Upper lobe of left lung (tissue), 6 donors: ENCODE data around the gene SPTBN5. TPM values are rescaled to one million over a fixed set of nuclear protein-coding genes. Genes with fewer than 3 reads are reported as not detected.

Experiments used
- ATAC-seq, 2 donors: fragments of 200-7000 bp; cut with Tn5 transposase; one replicate each; pipeline ENCODE4 v1.9.1; 2022; ENCODE audit warnings: mild to moderate bottlenecking in 2 of 2, moderate library complexity in 2 of 2; ENCODE audit not compliant: low FRiP score in 2 of 2
- DNase-seq, 2 donors: peaks; one replicate each; pipeline ENCODE4 v3.0.0-alpha.2; 2019 to 2020
- H3K27ac ChIP-seq, 4 donors: fragments of 200-600 bp; sonication (generic); one replicate each; pipeline ENCODE4 v1.5.1; 2016 to 2019
- H3K27me3 ChIP-seq, 4 donors: fragments of 200-600 bp; sonication (generic); one replicate each; pipeline ENCODE4 v1.5.1; 2017 to 2019
- H3K36me3 ChIP-seq, 4 donors: fragments of 200-600 bp; sonication (generic); one replicate each; pipeline ENCODE4 v1.5.1; 2016 to 2019
- H3K4me1 ChIP-seq, 4 donors: fragments of 200-600 bp; sonication (generic); one replicate each; pipeline ENCODE4 v1.5.1; 2018 to 2019
- H3K4me3 ChIP-seq, 4 donors: fragments of 200-600 bp; sonication (generic); one replicate each; pipeline ENCODE4 v1.5.1; 2017 to 2019; ENCODE audit warnings: mild to moderate bottlenecking in 2 of 4, moderate library complexity in 1 of 4
- H3K9me3 ChIP-seq, 4 donors: fragments of 200-600 bp; sonication (generic); one replicate each; pipeline ENCODE4 v1.5.1; 2018 to 2019
- EP300 ChIP-seq, 4 donors: sonication (generic); formaldehyde crosslinking; IDR thresholded peaks; one replicate each; pipeline ENCODE4 v1.5.1; 2017; ENCODE audit warnings: antibody characterized with exemption in 4 of 4, control low read depth in 2 of 4
- POLR2A ChIP-seq, 4 donors: fragments of 450-650 bp; IDR thresholded peaks; one replicate each; pipeline ENCODE4 v1.5.1; 2016 to 2017; ENCODE audit warnings: antibody characterized with exemption in 4 of 4, mild to moderate bottlenecking in 2 of 4
- POLR2AphosphoS5 ChIP-seq, 2 donors: sonication (generic); formaldehyde crosslinking; IDR thresholded peaks; one replicate each; pipeline ENCODE4 v1.5.1; 2017; ENCODE audit warnings: antibody characterized with exemption in 2 of 2
- WGBS, 2 donors: methylation state at CpG; one replicate each; pipeline ENCODE4 v1.1.5; 2017 to 2018; 5-methylcytosine and 5-hydroxymethylcytosine counted together
- total RNA-seq, 6 donors: library from RNA; depleted of rRNA in 4 of 6; stranded (reverse); fragments of >200 nt in 4 of 6; gene quantifications; one replicate each; pipeline versions ENCODE4 v1.1.0 to v1.2.1, GENCODE V29; 2016 to 2021
- TF ChIP-seq, protein P1 (sequence below), 6 experiments: fragments of 450-650 bp in 4 of 6; fragments of 200-600 bp in 2 of 6; sonication (generic) in 2 of 6; IDR thresholded peaks; one replicate each; pipeline ENCODE4 v1.5.1; 2016 to 2019; ENCODE audit warnings: antibody characterized with exemption in 6 of 6
- donor health status: DM: no; HTN: no; CAD: no; lungs with moderate emphysema.
- donor health status: DM: no; HTN: yes; CAD: no; lungs with severe emphysema.

SPTBN5 gene
- total RNA-seq, 6 donors from 2014 or later: 0.20 to 9.4 (median 2.0) TPM

DNA sequence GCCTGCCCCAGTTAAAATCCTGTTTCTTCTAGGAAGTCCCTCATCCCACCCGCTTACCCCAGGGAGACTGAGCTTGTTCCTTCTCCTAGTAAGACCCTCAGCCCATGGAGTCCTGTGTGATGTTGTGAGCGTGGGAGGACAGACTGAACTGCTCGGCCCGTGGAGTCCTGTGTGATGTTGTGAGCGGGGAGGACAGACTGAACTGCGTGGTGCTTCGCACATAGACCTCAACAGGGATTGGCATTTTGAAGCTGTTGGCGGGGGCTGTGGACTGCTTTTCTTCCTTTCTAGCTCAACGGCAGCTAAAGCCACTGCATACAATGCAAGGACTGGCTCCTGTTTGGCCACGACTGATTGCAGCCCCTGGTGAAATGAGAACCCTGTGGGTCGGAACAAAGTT, 1.6 kb upstream of the SPTBN5 start:
- H3K4me3 ChIP-seq: no peak overlapping the region
- no peak for DNase-seq
- H3K9me3 ChIP-seq: no peaks in the 10 kb centered on the region
- ATAC-seq: no peak
- peak overlapping the region; percentile 36 to 80 (median 76) for H3K27ac ChIP-seq
- peaks cover 19 to 28% (median 23%) of the 10 kb centered on the region in 4 donors for H3K4me1 ChIP-seq
- no peaks in the 10 kb centered on the region for H3K27me3 ChIP-seq
- TF ChIP-seq EP300 (IDR thresholded peaks at IDR 0.05): no peak
- TF ChIP-seq POLR2AphosphoS5 (IDR thresholded peaks at IDR 0.05): no peak
- TF ChIP-seq, protein P1, sequence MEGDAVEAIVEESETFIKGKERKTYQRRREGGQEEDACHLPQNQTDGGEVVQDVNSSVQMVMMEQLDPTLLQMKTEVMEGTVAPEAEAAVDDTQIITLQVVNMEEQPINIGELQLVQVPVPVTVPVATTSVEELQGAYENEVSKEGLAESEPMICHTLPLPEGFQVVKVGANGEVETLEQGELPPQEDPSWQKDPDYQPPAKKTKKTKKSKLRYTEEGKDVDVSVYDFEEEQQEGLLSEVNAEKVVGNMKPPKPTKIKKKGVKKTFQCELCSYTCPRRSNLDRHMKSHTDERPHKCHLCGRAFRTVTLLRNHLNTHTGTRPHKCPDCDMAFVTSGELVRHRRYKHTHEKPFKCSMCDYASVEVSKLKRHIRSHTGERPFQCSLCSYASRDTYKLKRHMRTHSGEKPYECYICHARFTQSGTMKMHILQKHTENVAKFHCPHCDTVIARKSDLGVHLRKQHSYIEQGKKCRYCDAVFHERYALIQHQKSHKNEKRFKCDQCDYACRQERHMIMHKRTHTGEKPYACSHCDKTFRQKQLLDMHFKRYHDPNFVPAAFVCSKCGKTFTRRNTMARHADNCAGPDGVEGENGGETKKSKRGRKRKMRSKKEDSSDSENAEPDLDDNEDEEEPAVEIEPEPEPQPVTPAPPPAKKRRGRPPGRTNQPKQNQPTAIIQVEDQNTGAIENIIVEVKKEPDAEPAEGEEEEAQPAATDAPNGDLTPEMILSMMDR (IDR thresholded peaks at IDR 0.05): no peak
- TF ChIP-seq POLR2A (IDR thresholded peaks at IDR 0.05): no peak
- H3K36me3 ChIP-seq: peaks cover 0 to 32% (median 9%) of the 10 kb centered on the region in 4 donors
- 94% methylated on average over 11 of the region's 11 CpGs for WGBS, 2 donors

DNA sequence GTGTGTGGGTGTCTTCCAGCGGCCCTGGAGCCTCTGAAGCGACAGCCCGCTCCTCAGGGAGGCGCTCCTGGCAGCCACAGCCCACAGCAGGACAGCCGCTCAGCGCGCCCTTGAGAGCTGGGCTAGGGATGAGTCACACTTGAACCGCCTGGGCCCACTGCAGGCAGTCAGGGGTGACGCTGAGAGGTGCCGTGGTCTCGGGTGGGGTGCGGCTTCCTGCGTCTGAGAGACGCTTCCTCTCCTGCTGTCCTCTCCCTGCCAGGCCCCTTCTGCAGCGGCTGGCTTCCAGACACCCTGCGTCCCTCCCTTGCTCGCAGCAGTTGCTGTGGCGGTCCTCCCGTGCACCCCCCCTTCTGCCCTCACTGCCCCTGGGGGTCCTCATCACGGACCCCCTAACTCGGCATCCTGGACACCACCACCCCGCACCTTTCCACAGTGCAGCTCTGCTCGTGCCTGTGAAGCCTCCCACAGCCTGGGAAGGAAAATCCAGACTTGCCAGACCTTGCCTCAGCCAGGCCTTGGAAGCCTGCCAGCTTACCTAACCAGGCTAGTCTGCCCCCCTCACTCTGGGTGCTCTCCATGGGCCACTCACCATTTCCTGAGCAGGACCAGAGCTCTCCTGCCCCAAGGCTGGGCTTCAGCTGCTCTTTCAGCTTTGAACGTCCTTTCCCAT, 1.1 kb upstream of the SPTBN5 start:
- peak; percentile 84 to 91 for ATAC-seq
- peak; percentile 88 to 89 for DNase-seq
- WGBS, 2 donors: 5 to 7% methylated on average over 9 to 24 of the region's 24 CpGs

DNA sequence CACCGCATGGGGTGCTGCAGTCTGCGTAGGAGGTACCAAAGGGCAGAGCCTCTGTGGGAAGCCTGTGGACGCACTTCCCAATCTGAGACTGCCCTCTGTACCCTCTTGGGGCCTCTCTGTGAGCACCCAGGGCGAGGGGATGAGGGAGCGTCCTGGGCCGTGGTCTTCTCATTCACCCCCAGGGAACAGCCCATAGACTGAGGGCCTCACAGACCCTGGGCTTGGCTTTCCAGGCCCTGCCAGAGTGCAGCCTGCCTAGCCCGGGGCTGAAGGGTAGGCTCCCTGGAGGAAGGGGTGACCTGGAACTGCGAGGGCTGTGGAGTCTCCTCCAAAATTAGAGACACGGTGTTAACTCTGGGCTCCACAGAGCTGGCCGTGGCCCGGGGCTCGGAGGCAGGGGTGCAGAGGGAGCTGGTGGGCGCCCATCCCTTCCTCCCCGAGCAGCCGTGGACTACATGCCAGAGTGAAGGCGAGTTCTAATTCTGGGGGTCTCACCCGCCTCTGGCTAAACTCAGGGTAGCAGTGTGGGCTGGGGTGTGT, 468 bp upstream of the SPTBN5 start:
- H3K27ac ChIP-seq: peak overlapping the region; percentile 36 to 80 (median 76)
- whole genome bisulfite sequencing, 2 donors: 70 to 93% methylated on average over 9 to 15 of the region's 17 CpGs
- no peaks in the 10 kb centered on the region for H3K27me3 ChIP-seq
- H3K36me3 ChIP-seq: peaks cover 0 to 21% (median 3%) of the 10 kb centered on the region in 4 donors
- peaks cover 19 to 28% (median 23%) of the 10 kb centered on the region in 4 donors for H3K4me1 ChIP-seq
- no peak for DNase-seq
- ATAC-seq: peak; percentile 1 to 3
- H3K4me3 ChIP-seq: peak overlapping the region in 2 of 4 donors; percentile 7 to 29
- H3K9me3 ChIP-seq: no peaks in the 10 kb centered on the region
- TF ChIP-seq POLR2AphosphoS5 (IDR thresholded peaks at IDR 0.05) (no peak), POLR2A (IDR thresholded peaks at IDR 0.05) (no peak), EP300 (IDR thresholded peaks at IDR 0.05) (no peak)
- TF ChIP-seq, protein P1 (IDR thresholded peaks at IDR 0.05): no peak

More for the DNA sequence above, 1.1 kb upstream of the SPTBN5 start:
- Histone ChIP-seq H3K4me3 (peak overlapping the region in 2 of 4 donors; percentile 7 to 29), H3K27me3 (no peaks in the 10 kb centered on the region), H3K36me3 (peaks cover 0 to 27% (median 5%) of the 10 kb centered on the region in 4 donors), H3K4me1 (peaks cover 19 to 28% (median 23%) of the 10 kb centered on the region in 4 donors), H3K27ac (peak overlapping the region; percentile 36 to 80 (median 76)), H3K9me3 (no peaks in the 10 kb centered on the region)
- TF ChIP-seq POLR2AphosphoS5 (IDR thresholded peaks at IDR 0.05) (peak; percentile 42 to 48), EP300 (IDR thresholded peaks at IDR 0.05) (no peak), POLR2A (IDR thresholded peaks at IDR 0.05) (peak in 1 of 4 donors; percentile 34)
- TF ChIP-seq, protein P1 (IDR thresholded peaks at IDR 0.05): peak in 1 of 6 experiments; percentile 17

DNA sequence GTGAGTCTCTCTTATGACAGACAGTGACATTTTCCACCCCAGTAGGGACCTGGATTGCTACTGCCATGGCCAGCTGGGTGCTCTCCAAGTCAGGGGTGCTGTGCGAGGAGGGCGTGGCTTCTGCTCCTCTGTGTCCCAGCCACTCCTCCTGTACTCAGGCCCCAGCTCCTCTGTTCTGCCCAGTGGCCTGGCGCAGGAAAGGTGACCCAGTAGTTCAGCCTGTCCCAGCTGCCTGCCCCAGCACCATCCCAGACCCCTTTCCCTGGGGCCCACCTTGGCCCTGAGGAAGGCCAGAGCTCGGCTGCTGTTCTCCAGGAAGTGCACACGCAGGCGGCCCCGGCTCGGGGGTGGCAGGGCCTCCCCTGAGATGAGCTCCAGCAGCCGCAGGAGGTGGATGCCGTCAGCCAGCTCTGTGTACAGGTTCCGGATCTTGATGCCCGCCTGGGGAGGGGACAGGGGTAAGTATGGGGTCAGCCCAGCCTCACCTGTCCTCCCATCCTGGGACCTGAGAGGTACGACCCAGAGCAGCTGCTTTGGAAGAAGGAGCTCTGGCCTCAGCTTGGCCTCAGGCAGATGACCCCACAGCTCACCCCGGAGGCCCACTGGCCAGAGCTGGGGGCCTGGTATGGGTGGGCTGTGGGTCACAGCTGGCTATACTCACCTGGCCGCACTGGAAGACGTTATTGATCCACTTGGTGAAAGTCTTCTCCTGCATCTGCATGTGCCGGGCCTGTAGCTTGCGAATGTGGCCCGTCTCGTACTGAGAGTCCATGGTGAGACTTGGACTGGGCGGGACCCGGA, 1.0 kb downstream of the SPTBN5 start:
- 70 to 75% methylated on average over 5 to 22 of the region's 22 CpGs for WGBS, 2 donors
- H3K27ac ChIP-seq: peak overlapping the region in 1 of 4 donors; percentile 6

More for the DNA sequence above, 1.0 kb downstream of the SPTBN5 start:
- no peak overlapping the region for H3K4me3 ChIP-seq
- no peaks in the 10 kb centered on the region for H3K27me3 ChIP-seq
- DNase-seq (peak; percentile 78 to 90), ATAC-seq (peak in 1 of 2 donors; percentile 39)
- H3K36me3 ChIP-seq: peaks cover 0 to 6% (median 0%) of the 10 kb centered on the region in 4 donors
- TF ChIP-seq EP300 (IDR thresholded peaks at IDR 0.05): no peak
- TF ChIP-seq, protein P1 (IDR thresholded peaks at IDR 0.05): no peak
- TF ChIP-seq POLR2AphosphoS5 (IDR thresholded peaks at IDR 0.05): no peak
- TF ChIP-seq POLR2A (IDR thresholded peaks at IDR 0.05): no peak
- peaks cover 19 to 28% (median 24%) of the 10 kb centered on the region in 4 donors for H3K4me1 ChIP-seq
- no peaks in the 10 kb centered on the region for H3K9me3 ChIP-seq
